HepG2 (cell line): ENCODE measurements around the gene HLF. TPM values are rescaled to one million over a fixed set of nuclear protein-coding genes. Genes with fewer than 3 reads are reported as not detected.

ENCODE experiments used
- KAT8 ChIP-seq: IDR thresholded peaks from 2 replicates; pipeline ENCODE4 v1.6.1; 2016; ENCODE audit warnings: missing genetic modification reagents, missing compliant biosample characterization
- MATR3 ChIP-seq: sonication (generic); formaldehyde crosslinking; IDR thresholded peaks from 2 replicates; pipeline ENCODE4 v1.4.0; 2020; ENCODE audit warnings: missing genetic modification reagents
- PAX8 ChIP-seq: sonication (generic); formaldehyde crosslinking; IDR thresholded peaks from 2 replicates; pipeline ENCODE4 v1.8.0; 2022; ENCODE audit warnings: mild to moderate bottlenecking, missing genetic modification reagents, borderline replicate concordance
- PCBP1 ChIP-seq: fragments of 200-400 bp; formaldehyde crosslinking; IDR thresholded peaks from 2 replicates; pipeline ENCODE4 v1.6.1; 2017; ENCODE audit warnings: mild to moderate bottlenecking, low read depth, low read length, borderline replicate concordance
- PRDM15 ChIP-seq: sonication (generic); formaldehyde crosslinking; IDR thresholded peaks from 2 replicates; pipeline ENCODE4 v1.4.0; 2020; ENCODE audit warnings: missing genetic modification reagents
- PREB ChIP-seq: sonication (generic); formaldehyde crosslinking; IDR thresholded peaks from 2 replicates; pipeline ENCODE4 v1.4.0; 2020; ENCODE audit warnings: missing genetic modification reagents
- SAP130 ChIP-seq: IDR thresholded peaks from 2 replicates; pipeline ENCODE4 v1.6.1; 2016; ENCODE audit warnings: low read depth
- SIN3A ChIP-seq: IDR thresholded peaks from 2 replicates; pipeline ENCODE4 v1.6.1; 2011; ENCODE audit warnings: low read depth, mild to moderate bottlenecking, control low read depth, low read length, borderline replicate concordance
- SKI ChIP-seq: fragments of 450-650 bp; IDR thresholded peaks from one replicate; pipeline ENCODE4 v1.6.1; 2018; ENCODE audit warnings: mild to moderate bottlenecking; ENCODE audit not compliant: partially characterized antibody
- YEATS4 ChIP-seq: sonication (generic); formaldehyde crosslinking; IDR thresholded peaks from 2 replicates; pipeline ENCODE4 v1.4.0; 2020; ENCODE audit warnings: missing genetic modification reagents, borderline replicate concordance
- ZBTB44 ChIP-seq: sonication (generic); formaldehyde crosslinking; IDR thresholded peaks from 2 replicates; pipeline ENCODE4 v1.4.0; 2020; ENCODE audit warnings: missing genetic modification reagents
- ZNF121 ChIP-seq: sonication (generic); formaldehyde crosslinking; IDR thresholded peaks from 2 replicates; pipeline ENCODE4 v1.5.0; 2020; ENCODE audit warnings: mild to moderate bottlenecking, missing genetic modification reagents
- ZNF234 ChIP-seq: sonication (generic); formaldehyde crosslinking; conservative IDR thresholded peaks from 2 replicates; pipeline ENCODE4 v1.5.1; 2020; ENCODE audit warnings: mild to moderate bottlenecking, missing genetic modification reagents
- ZNF33A ChIP-seq: sonication (generic); formaldehyde crosslinking; IDR thresholded peaks from 2 replicates; pipeline ENCODE4 v1.5.1; 2020; ENCODE audit warnings: missing genetic modification reagents, mild to moderate bottlenecking, moderate library complexity, borderline replicate concordance
- ZNF343 ChIP-seq: sonication (generic); formaldehyde crosslinking; IDR thresholded peaks from 2 replicates; pipeline ENCODE4 v1.4.0; 2020; ENCODE audit warnings: mild to moderate bottlenecking, missing genetic modification reagents
- ZNF784 ChIP-seq: sonication (generic); formaldehyde crosslinking; IDR thresholded peaks from 2 replicates; pipeline ENCODE4 v1.5.1; 2020; ENCODE audit warnings: missing genetic modification reagents, mild to moderate bottlenecking, borderline replicate concordance
- ZSCAN21 ChIP-seq: sonication (generic); formaldehyde crosslinking; IDR thresholded peaks from 2 replicates; pipeline ENCODE4 v1.8.0; 2022; ENCODE audit warnings: mild to moderate bottlenecking, missing genetic modification reagents, moderate library complexity, borderline replicate concordance
- ZXDC ChIP-seq: sonication (generic); formaldehyde crosslinking; IDR thresholded peaks from 2 replicates; pipeline ENCODE4 v1.5.0; 2020; ENCODE audit warnings: mild to moderate bottlenecking, missing genetic modification reagents
- polyA plus RNA-seq, 8 experiments: library from polyadenylated mRNA; depleted of rRNA in 3 of 8; stranded (reverse) in 7 of 8; unstranded in 1 of 8; fragments of >200 nt; fragmentation: Illumina TruSeq in 4 of 8; extraction: Trizol in 4 of 8; gene quantifications; 2 replicates each; pipeline versions ENCODE4 v1.2.1 to v1.2.3, GENCODE V29; 2011 to 2016; ENCODE audit warnings: low read depth in 4 of 8, missing spikeins in 1 of 8, mixed read lengths in 1 of 8; ENCODE audit not compliant: insufficient read depth in 1 of 8
- total RNA-seq, 5 experiments: library from RNA; depleted of rRNA; stranded (reverse); fragments of >200 nt; fragmentation: Illumina TruSeq; extraction: Trizol; gene quantifications; 2 replicates each; pipeline ENCODE4 v1.2.3, GENCODE V29; 2016; ENCODE audit warnings: low read depth in 1 of 5

The HLF gene
- total and polyA plus RNA-seq, 2 of the 13 experiments (the other 11 are each of a cell fraction or from before 2014, with no cell fraction given) = 202 to 346 TPM

- no peak; the same call in 1 of the 2 replicates for TF ChIP-seq YEATS4 (CRISPR knock-in tag)
- TF ChIP-seq ZNF784 (CRISPR knock-in tag) = peak; percentile 70; the same call in 1 of the 2 replicates
- no peak for TF ChIP-seq SKI
- TF ChIP-seq PAX8 (CRISPR knock-in tag) = no peak; the same call in 1 of the 2 replicates
- no peak for TF ChIP-seq ZNF121
- peak; percentile 93 for TF ChIP-seq ZXDC (CRISPR knock-in tag)
- no peak for TF ChIP-seq MATR3 (CRISPR knock-in tag)
- TF ChIP-seq ZNF234 (CRISPR knock-in tag) = 0 out of 2 replicates have a peak, but pooled peaks have one; percentile 42
- TF ChIP-seq ZSCAN21 (CRISPR knock-in tag) = peak; percentile 90
- no peak for TF ChIP-seq PCBP1
- TF ChIP-seq PREB = no peak
- TF ChIP-seq SAP130 (CRISPR knock-in tag) = peak; percentile 96
- TF ChIP-seq ZBTB44 (CRISPR knock-in tag) = no peak; the same call in 1 of the 2 replicates
- no peak; the same call in 1 of the 2 replicates for TF ChIP-seq PRDM15 (CRISPR knock-in tag)
- peak; percentile 69; the same call in 1 of the 2 replicates for TF ChIP-seq ZNF33A (CRISPR knock-in tag)
- TF ChIP-seq SIN3A = peak; percentile 84; the same call in 1 of the 2 replicates
- TF ChIP-seq ZNF343 = peak; percentile 65; the same call in 1 of the 2 replicates
- peak; percentile 77 for TF ChIP-seq KAT8 (CRISPR knock-in tag)
Observed at GRCh38 chr17:55284001-55284884, 19.5 kb downstream of the HLF start (continued).
